ENCODE data around the gene DNAH12. TPM values are rescaled to one million over a fixed set of nuclear protein-coding genes. Genes with fewer than 3 reads are reported as not detected.
A peak's percentile ranks its signal among the peaks of the same experiment; 100 is the strongest.

Gene DNAH12
- total and polyA plus RNA-seq, 8 donors, result 0.61 to 10.4 (median 5.4) TPM

- no peaks in the 10 kb centered on the region for H3K4me1 ChIP-seq
- no peaks in the 10 kb centered on the region for H3K36me3 ChIP-seq
- H3K27me3 ChIP-seq, result no peaks in the 10 kb centered on the region
- no peak overlapping the region for H3K4me3 ChIP-seq
- H3K27ac ChIP-seq, result no peak overlapping the region
- intact Hi-C loops (cut with DNase I), result no loop called here
- ATAC-seq (no peak), DNase-seq (no peak)
- no peaks in the 10 kb centered on the region for H3K9me3 ChIP-seq
- TF ChIP-seq CTCF (IDR thresholded peaks at IDR 0.05), result no peak
Observed at GRCh38 chr3:57436195-57436761, 107.9 kb downstream of the DNAH12 start.

GRCh38 chr3:57434041-57434440 lies 110.1 kb downstream of the DNAH12 start:
- intact Hi-C loops (cut with DNase I), result no loop called here
- ATAC-seq, result peak; percentile 43
- Histone ChIP-seq H3K4me1 (no peaks in the 10 kb centered on the region), H3K4me3 (no peak overlapping the region), H3K36me3 (no peaks in the 10 kb centered on the region), H3K27me3 (no peaks in the 10 kb centered on the region), H3K9me3 (no peaks in the 10 kb centered on the region), H3K27ac (no peak overlapping the region)
- TF ChIP-seq CTCF (IDR thresholded peaks at IDR 0.05), result no peak
- DNase-seq, result peak in 1 of 4 donors; percentile 7

GRCh38 chr3:57423335-57423734 lies 120.8 kb downstream of the DNAH12 start:
- Histone ChIP-seq H3K27me3 (no peaks in the 10 kb centered on the region), H3K36me3 (no peaks in the 10 kb centered on the region), H3K4me1 (no peaks in the 10 kb centered on the region), H3K9me3 (no peaks in the 10 kb centered on the region), H3K4me3 (no peak overlapping the region), H3K27ac (no peak overlapping the region)
- intact Hi-C loops (cut with DNase I), result no loop called here
- DNase-seq (no peak), ATAC-seq (no peak)
- TF ChIP-seq CTCF (IDR thresholded peaks at IDR 0.05), result no peak

- H3K4me3 ChIP-seq, result no peak overlapping the region
- ATAC-seq (no peak), DNase-seq (no peak)
- TF ChIP-seq CTCF (IDR thresholded peaks at IDR 0.05), result no peak
- no peaks in the 10 kb centered on the region for H3K36me3 ChIP-seq
- H3K27ac ChIP-seq, result no peak overlapping the region
- H3K9me3 ChIP-seq, result no peaks in the 10 kb centered on the region
- H3K4me1 ChIP-seq, result no peaks in the 10 kb centered on the region
- no peaks in the 10 kb centered on the region for H3K27me3 ChIP-seq
- intact Hi-C loops (cut with DNase I), result no loop called here
Observed at GRCh38 chr3:57421336-57421735, 122.8 kb downstream of the DNAH12 start.

GRCh38 chr3:57420001-57420400 lies 124.1 kb downstream of the DNAH12 start:
- ATAC-seq, result no peak
- intact Hi-C loops (cut with DNase I), result no loop called here
- TF ChIP-seq CTCF (IDR thresholded peaks at IDR 0.05), result no peak
- no peak for DNase-seq
- Histone ChIP-seq H3K36me3 (no peaks in the 10 kb centered on the region), H3K4me3 (no peak overlapping the region), H3K9me3 (no peaks in the 10 kb centered on the region), H3K27ac (no peak overlapping the region), H3K27me3 (no peaks in the 10 kb centered on the region), H3K4me1 (no peaks in the 10 kb centered on the region)

All from left lung (tissue), 10 donors.